Stomach (tissue), 9 donors: ENCODE results near the gene CNNM4. TPM values are rescaled to one million over a fixed set of nuclear protein-coding genes. Genes with fewer than 3 reads are reported as not detected.

Source experiments
- DNase-seq, 2 donors: peaks; one replicate each; pipeline versions ENCODE4 v3.0.0 to v3.0.0-alpha.2; 2013 to 2019
- H3K27ac ChIP-seq, 5 donors: fragments of 200-600 bp in 4 of 5; sonication (generic) in 4 of 5; one replicate each; pipeline ENCODE4 v1.5.1; 2013 to 2019; ENCODE audit warnings: mild to moderate bottlenecking in 1 of 5, moderate library complexity in 1 of 5
- H3K27me3 ChIP-seq, 3 donors: fragments of 200-600 bp; sonication (generic); one replicate each; pipeline ENCODE4 v1.5.1; 2017 to 2019; ENCODE audit warnings: mixed run types in 1 of 3
- H3K36me3 ChIP-seq, 4 donors: fragments of 200-600 bp; sonication (generic); 1 replicate in 3 of 4; 2 replicates in 1 of 4; pipeline ENCODE4 v1.5.1; 2016 to 2019
- H3K4me1 ChIP-seq, 4 donors: fragments of 200-600 bp; sonication (generic); one replicate each; pipeline ENCODE4 v1.5.1; 2016 to 2019
- H3K4me3 ChIP-seq, 4 donors: fragments of 200-600 bp; sonication (generic) in 3 of 4; one replicate each; pipeline ENCODE4 v1.5.1; 2016 to 2019; ENCODE audit warnings: mild to moderate bottlenecking in 1 of 4
- H3K9me3 ChIP-seq, 4 donors: fragments of 200-600 bp; sonication (generic); one replicate each; pipeline ENCODE4 v1.5.1; 2016 to 2019
- EP300 ChIP-seq: sonication (generic); formaldehyde crosslinking; IDR thresholded peaks from one replicate; pipeline ENCODE4 v1.6.1; 2017; ENCODE audit warnings: antibody characterized with exemption
- POLR2A ChIP-seq, 4 donors: fragments of 450-650 bp; IDR thresholded peaks; one replicate each; pipeline ENCODE4 v1.6.1; 2016; ENCODE audit warnings: antibody characterized with exemption in 4 of 4, control low read depth in 2 of 4, mild to moderate bottlenecking in 1 of 4, moderate library complexity in 1 of 4
- POLR2AphosphoS5 ChIP-seq, 3 donors: sonication (generic); formaldehyde crosslinking; IDR thresholded peaks; one replicate each; pipeline ENCODE4 v1.6.1; 2016; ENCODE audit warnings: antibody characterized with exemption in 3 of 3
- WGBS, 5 donors: extraction: QIAGEN DNeasy Blood & Tissue Kit in 3 of 5; methylation state at CpG; one replicate each; pipeline versions ENCODE4 v1.1.5 to v1.1.7; 2013 to 2018; 5-methylcytosine and 5-hydroxymethylcytosine counted together
- intact Hi-C: fragments of 100-400 bp; cut with DNase I; formaldehyde crosslinking; loops from one replicate; pipeline ENCODE4 v1.15.1; 2023; ENCODE audit warnings: low total_unique reads
- polyA plus RNA-seq, 3 donors: library from polyadenylated mRNA; stranded (reverse); fragments of 200-250 nt; gene quantifications; one replicate each; pipeline ENCODE4 v1.2.3, GENCODE V29; 2013
- total RNA-seq, 5 donors: library from RNA; depleted of rRNA; stranded (reverse); fragments of >200 nt; gene quantifications; one replicate each; pipeline versions ENCODE4 v1.1.0 to v1.2.3, GENCODE V29; 2014 to 2016
- TF ChIP-seq, protein P1 (sequence below), 7 experiments: fragments of 450-650 bp in 4 of 7; fragments of 200-600 bp in 3 of 7; sonication (generic) in 3 of 7; IDR thresholded peaks; one replicate each; pipeline ENCODE4 v1.5.1; 2016 to 2019; ENCODE audit warnings: antibody characterized with exemption in 7 of 7, control low read depth in 2 of 7, mild to moderate bottlenecking in 1 of 7
- donor health status: healthy with polysubstance abuse.
- donor health status: Bipolar disorder and iron deficiency.
- donor health status: healthy.

Gene CNNM4
- total and polyA plus RNA-seq, 8 donors, result 1.2 to 26.6 (median 2.8) TPM

GRCh38 chr2:96726131-96726530, 34.6 kb upstream of the CNNM4 start:
- WGBS, 5 donors, result 79 to 87% (median 85%) methylated on average over 4 of the region's 4 CpGs
- no peaks in the 10 kb centered on the region for H3K27me3 ChIP-seq
- H3K9me3 ChIP-seq, result no peaks in the 10 kb centered on the region
- no peaks in the 10 kb centered on the region for H3K4me1 ChIP-seq
- H3K36me3 ChIP-seq, result peaks cover 32 to 88% (median 83%) of the 10 kb centered on the region in 4 donors
- intact Hi-C loops, result no loop called here
- TF ChIP-seq EP300, result no peak
- TF ChIP-seq, protein P1, sequence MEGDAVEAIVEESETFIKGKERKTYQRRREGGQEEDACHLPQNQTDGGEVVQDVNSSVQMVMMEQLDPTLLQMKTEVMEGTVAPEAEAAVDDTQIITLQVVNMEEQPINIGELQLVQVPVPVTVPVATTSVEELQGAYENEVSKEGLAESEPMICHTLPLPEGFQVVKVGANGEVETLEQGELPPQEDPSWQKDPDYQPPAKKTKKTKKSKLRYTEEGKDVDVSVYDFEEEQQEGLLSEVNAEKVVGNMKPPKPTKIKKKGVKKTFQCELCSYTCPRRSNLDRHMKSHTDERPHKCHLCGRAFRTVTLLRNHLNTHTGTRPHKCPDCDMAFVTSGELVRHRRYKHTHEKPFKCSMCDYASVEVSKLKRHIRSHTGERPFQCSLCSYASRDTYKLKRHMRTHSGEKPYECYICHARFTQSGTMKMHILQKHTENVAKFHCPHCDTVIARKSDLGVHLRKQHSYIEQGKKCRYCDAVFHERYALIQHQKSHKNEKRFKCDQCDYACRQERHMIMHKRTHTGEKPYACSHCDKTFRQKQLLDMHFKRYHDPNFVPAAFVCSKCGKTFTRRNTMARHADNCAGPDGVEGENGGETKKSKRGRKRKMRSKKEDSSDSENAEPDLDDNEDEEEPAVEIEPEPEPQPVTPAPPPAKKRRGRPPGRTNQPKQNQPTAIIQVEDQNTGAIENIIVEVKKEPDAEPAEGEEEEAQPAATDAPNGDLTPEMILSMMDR (IDR thresholded peaks at IDR 0.05), result no peak
- no peak for TF ChIP-seq POLR2AphosphoS5 (IDR thresholded peaks at IDR 0.05)
- no peak for TF ChIP-seq POLR2A (IDR thresholded peaks at IDR 0.05)
- no peak for DNase-seq
- no peak overlapping the region for H3K27ac ChIP-seq
- no peak overlapping the region for H3K4me3 ChIP-seq

- no peak overlapping the region for H3K4me3 ChIP-seq
- TF ChIP-seq EP300 (no peak), POLR2A (IDR thresholded peaks at IDR 0.05) (no peak), POLR2AphosphoS5 (IDR thresholded peaks at IDR 0.05) (no peak)
- TF ChIP-seq, protein P1 (IDR thresholded peaks at IDR 0.05), result no peak
- no peak overlapping the region for H3K27ac ChIP-seq
- H3K27me3 ChIP-seq, result no peaks in the 10 kb centered on the region
- H3K36me3 ChIP-seq, result peaks cover 40 to 97% (median 92%) of the 10 kb centered on the region in 4 donors
- 90 to 97% (median 94%) methylated on average over 5 of the region's 5 CpGs for WGBS, 5 donors
- no peaks in the 10 kb centered on the region for H3K9me3 ChIP-seq
- DNase-seq, result no peak
- no peaks in the 10 kb centered on the region for H3K4me1 ChIP-seq
- intact Hi-C loops, result no loop called here
Observed at GRCh38 chr2:96727431-96727830, 33.3 kb upstream of the CNNM4 start.

DNA sequence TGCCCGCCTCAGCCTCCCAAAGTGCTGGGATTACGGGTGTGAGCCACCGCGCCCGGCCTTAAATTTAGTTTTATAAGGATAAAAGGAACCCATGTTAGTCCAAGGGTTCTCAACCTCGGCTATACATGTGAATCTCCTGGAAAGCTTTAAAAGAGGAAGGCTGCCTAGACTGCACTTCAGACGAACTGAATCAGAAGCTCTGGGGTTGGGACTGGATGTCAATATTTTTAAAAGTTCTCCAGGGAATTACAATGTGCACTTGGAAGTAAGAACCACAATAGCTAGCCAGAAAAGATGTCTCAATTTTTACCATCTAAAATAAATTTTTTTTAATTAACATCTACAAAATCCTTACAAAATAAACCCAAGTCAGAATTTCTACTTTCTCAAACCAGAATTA, 31.0 kb upstream of the CNNM4 start:
- intact Hi-C loops, result no loop called here
- no peak for DNase-seq
- 92 to 95% (median 93%) methylated on average over 7 of the region's 7 CpGs for WGBS, 5 donors
- Histone ChIP-seq H3K27me3 (no peaks in the 10 kb centered on the region), H3K9me3 (no peaks in the 10 kb centered on the region), H3K4me3 (no peak overlapping the region), H3K4me1 (peaks cover 0 to 7% (median 2%) of the 10 kb centered on the region in 4 donors), H3K27ac (no peak overlapping the region), H3K36me3 (peaks cover 60 to 98% (median 96%) of the 10 kb centered on the region in 4 donors)
- TF ChIP-seq POLR2AphosphoS5 (IDR thresholded peaks at IDR 0.05), result no peak
- TF ChIP-seq POLR2A (IDR thresholded peaks at IDR 0.05), result no peak
- TF ChIP-seq, protein P1 (IDR thresholded peaks at IDR 0.05), result no peak
- TF ChIP-seq EP300, result no peak

DNA sequence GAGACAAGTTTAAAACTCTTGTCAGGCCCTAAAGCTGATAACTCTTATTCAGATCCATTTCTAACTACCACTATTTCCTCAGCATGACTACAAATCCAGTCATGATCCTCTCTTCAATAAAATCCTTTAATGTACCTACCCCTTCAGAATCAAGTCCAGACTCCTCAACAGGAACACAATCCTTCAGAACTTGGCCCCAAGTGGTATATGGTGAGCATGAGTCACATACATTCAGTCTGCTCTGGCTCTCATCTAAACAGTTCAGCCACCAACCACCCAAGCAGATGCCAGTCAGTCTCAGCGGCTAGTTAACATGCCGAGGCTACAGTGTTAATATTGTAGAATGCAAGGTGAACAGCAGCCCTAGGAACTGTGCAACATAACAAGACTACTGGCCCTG, 30.5 kb upstream of the CNNM4 start:
- 89 to 100% (median 95%) methylated on average over 2 of the region's 2 CpGs for WGBS, 5 donors
- intact Hi-C loops, result no loop called here
- no peaks in the 10 kb centered on the region for H3K27me3 ChIP-seq
- H3K9me3 ChIP-seq, result no peaks in the 10 kb centered on the region
- H3K4me3 ChIP-seq, result no peak overlapping the region
- TF ChIP-seq POLR2A (IDR thresholded peaks at IDR 0.05) (no peak), POLR2AphosphoS5 (IDR thresholded peaks at IDR 0.05) (no peak), EP300 (no peak)
- TF ChIP-seq, protein P1 (IDR thresholded peaks at IDR 0.05), result no peak
- peaks cover 60 to 97% (median 94%) of the 10 kb centered on the region in 4 donors for H3K36me3 ChIP-seq
- H3K4me1 ChIP-seq, result peaks cover 0 to 11% (median 6%) of the 10 kb centered on the region in 4 donors
- no peak overlapping the region for H3K27ac ChIP-seq
- DNase-seq, result no peak
